Measurements from ENCODE around the gene ANKRD13A.
"Not testable (repeated sequence)": the region's sequence is repeated elsewhere in the genome, so short reads cannot be mapped to it uniquely, and the experiment has no call there.

Gene ANKRD13A

DNA sequence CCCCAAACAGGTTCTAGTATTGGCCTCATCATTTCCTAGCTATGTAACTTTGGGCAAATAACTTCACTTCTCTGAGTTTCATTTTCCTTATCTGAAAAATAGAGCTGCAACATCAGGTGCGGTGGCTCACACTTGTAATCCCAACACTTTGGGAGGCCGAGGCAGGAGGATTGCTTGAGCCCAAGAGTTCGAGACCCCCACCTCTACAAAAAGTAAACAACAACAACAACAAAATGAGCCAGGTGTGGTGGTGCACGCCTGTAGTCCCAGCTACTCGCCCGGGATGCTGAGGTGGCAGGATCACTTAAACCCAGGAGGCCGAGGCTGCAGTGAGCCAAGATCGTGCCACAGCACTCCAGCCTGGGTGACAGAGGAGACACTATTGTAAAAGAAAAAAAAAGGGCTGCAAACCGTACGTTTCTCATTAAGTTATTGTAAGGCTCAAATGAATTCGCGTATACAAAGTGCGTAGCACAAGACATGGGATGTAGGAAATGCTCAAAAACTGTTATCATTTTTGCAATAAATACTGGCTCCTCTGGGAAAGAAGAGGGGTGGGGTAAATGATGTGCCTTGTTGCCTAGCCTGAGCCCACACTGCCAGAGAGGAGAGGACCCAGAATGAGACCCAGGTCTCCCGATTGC lies 48.2 kb downstream of the ANKRD13A start:
- in situ Hi-C loops (cut with MboI; ENCODE audit: low sequenced_read_pairs) = no loop called here

DNA sequence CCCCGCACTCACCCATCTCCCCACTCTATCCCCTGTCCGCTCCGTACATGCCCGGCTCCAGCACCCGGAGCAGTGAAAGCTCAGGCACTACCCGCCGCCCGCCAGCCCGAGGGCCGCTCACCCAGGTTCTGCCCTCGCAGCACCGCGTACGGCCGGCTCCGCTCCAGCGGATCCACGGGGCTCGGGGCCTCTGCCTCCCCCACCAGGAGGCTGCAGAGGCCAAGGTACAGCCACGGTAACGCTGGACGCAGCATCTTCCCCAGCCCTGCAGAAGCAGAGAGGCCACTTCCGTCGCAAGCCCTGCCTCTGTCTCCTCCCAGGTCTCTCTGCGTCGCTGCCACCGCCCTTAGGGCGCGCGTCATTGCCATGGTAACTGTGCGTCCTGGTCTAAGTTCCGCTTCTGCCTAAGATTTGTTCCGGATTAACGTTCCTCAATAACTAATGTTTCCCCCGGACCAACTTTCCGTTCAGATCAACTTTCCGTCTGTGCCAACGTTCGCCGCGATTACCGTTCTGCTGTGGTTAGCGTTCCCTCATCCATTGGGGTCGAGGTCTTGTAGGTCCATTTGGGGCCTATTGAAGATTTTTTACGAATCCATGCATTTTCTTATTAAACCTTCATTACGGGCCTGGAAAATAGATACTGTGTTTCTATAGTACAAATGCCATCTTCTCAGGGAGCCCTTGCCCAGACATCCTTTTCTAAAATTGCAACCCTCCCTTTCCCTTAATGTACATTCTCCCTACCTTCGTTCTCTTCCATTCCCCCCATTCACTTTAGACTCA lies 49.2 kb downstream of the ANKRD13A start, which contains the start of gene C12orf76:
TSS of gene C12orf76 (minus strand) at position 281 of the 786 bp plus-strand sequence. CDS start at position 254, 27 bp downstream.
- in situ Hi-C loops (cut with MboI; ENCODE audit: low sequenced_read_pairs) = no loop called here

DNA sequence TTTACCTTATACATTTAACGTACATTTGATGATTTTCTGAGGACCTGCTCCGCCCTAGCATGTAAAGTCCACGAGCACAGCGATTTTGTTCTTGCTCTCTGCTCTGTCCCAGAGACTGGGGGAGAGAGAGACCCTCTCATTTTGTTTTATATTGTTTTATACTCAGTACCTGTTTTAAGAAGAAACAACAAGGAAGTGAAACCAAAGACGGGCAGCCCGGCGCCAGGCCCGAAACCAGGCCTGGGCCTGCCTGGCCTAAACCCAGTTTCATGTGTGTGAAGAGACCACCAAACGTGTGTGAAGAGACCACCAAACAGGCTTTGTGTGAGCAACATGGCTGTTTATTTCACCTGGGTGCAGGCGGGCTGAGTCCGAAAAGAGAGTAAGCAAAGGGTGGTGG lies 49.8 kb downstream of the ANKRD13A start:
- in situ Hi-C loops (cut with MboI; ENCODE audit: low sequenced_read_pairs) = not testable (repeated sequence)

- in situ Hi-C loops (cut with MboI; ENCODE audit: low sequenced_read_pairs) = not testable (repeated sequence)
Observed at GRCh38 chr12:110049666-110050065, 50.4 kb downstream of the ANKRD13A start.

GRCh38 chr12:110050927-110051326 lies 51.7 kb downstream of the ANKRD13A start:
- in situ Hi-C loops (cut with MboI; ENCODE audit: low sequenced_read_pairs) = no loop called here

- in situ Hi-C loops (cut with MboI; ENCODE audit: low sequenced_read_pairs) = not testable (repeated sequence)
Observed at GRCh38 chr12:110055375-110056352, 56.4 kb downstream of the ANKRD13A start.

DNA sequence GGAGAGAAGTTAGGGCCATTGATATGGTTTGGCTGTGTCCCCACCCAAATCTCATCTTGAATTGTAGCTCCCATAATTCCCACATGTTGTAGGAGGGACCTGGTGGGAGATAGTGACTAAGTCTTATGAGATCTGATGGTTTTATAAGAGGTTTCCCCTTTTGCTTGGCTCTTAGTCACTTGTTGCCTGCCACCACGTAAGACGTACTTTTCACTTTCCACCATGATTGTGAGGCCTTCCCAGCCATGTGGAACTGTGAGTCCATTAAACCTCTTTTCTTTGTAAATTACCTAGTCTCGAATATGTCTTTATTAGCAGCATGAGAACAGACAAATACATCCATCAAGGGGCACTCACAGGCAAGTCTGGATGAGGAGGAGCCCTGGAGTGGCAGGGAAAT lies 57.4 kb downstream of the ANKRD13A start:
- in situ Hi-C loops (cut with MboI; ENCODE audit: low sequenced_read_pairs) = not testable (repeated sequence)

DNA sequence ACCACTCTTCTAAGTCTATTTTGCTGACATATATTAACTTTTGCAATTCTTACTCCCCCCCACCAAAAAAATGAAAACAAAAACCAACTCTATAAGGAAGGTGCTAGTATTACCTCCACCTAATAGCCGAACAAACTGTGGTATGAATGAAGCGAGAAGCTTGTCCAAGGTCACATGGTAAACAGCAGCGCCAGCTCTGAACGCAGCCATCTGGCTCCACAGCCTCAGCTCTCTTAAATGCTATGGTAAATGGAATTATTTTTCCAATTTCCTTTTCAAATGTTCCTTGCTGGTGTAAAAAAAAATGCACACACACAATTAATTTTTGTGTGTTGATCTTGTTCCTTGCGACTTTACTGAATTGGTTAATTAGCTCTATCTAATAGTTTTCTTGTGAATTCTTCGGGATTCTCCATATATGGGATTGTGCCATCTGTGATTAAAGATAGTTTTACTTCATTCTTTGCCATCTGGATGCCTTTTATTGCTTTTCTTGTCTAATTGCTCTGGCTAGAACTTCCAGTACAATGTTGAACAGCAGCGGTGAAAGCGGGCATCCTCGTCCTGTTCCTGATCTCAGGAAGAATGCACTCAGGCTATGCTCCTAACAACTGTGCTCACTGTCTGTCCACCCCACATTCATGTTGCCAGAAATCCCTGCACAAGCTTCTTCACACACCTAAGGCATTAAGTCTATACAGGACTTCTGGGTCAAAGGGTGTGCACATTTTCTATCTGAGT lies 59.8 kb downstream of the ANKRD13A start:
- in situ Hi-C loops (cut with MboI; ENCODE audit: low sequenced_read_pairs) = no loop called here

DNA sequence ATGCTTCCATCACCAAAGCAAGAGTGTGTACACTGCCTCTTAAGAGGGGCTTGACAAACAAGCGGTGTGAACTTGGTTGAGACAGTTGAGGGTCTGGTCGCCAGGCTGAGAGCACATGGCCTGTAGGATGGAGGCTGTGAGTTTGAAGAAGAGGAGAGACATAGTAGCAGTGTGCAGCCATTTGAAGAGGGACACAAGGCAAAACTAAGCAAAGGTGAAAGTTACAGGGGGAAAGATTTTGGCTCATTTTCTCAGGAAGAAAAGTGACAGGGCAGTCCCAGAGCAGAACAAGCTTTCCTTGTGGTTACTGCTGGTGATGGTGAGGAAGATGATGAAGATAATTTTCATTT lies 60.4 kb downstream of the ANKRD13A start:
- in situ Hi-C loops (cut with MboI; ENCODE audit: low sequenced_read_pairs) = no loop called here

- in situ Hi-C loops (cut with MboI; ENCODE audit: low sequenced_read_pairs) = no loop called here
Observed at GRCh38 chr12:110062241-110062640, 63.0 kb downstream of the ANKRD13A start.

DNA sequence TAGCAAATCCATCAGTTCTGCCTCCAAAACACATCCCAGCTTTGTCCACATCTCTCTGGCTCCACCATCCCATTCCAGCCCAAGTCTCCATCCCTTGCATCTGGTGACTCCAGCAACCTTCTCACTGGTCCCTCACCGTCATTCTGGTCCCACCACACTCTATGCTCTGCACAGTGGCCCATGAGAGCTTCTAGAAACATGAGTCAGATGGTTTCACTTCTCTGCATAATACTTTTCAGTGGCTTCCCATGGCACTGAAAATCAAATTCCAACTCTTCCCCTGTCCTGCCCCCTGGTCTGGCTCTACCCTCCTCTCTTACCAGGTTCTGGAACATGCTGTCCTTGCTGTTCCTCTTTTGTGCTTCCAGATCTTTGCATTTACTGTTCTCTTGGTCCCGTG lies 66.3 kb downstream of the ANKRD13A start:
- in situ Hi-C loops (cut with MboI; ENCODE audit: low sequenced_read_pairs) = no loop called here

- in situ Hi-C loops (cut with MboI; ENCODE audit: low sequenced_read_pairs) = no loop called here
Observed at GRCh38 chr12:110067531-110067930, 68.3 kb downstream of the ANKRD13A start.

DNA sequence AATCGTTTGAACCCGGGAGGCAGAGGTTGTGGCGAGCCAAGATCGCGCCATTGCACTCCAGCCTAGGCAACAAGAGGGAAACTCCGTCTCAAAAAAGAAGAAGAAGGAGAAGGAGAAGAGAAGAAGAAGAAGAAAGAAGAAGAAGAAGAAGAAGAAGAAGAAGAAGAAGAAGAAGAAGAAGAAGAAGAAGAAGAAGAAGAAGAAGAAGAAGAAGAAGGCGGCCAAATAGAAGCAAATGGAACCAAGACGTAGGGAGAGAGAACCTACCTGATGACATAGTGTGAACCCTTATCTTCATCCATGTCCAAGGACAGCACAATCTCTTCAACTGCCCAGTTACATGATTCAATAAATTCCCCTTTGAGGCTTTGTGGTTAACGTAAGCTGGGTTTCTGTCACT lies 68.9 kb downstream of the ANKRD13A start:
- in situ Hi-C loops (cut with MboI; ENCODE audit: low sequenced_read_pairs) = not testable (repeated sequence)

GRCh38 chr12:110068654-110069053 lies 69.4 kb downstream of the ANKRD13A start:
- in situ Hi-C loops (cut with MboI; ENCODE audit: low sequenced_read_pairs) = no loop called here

GRCh38 chr12:110071504-110071903 lies 72.3 kb downstream of the ANKRD13A start:
- in situ Hi-C loops (cut with MboI; ENCODE audit: low sequenced_read_pairs) = no loop called here

DNA sequence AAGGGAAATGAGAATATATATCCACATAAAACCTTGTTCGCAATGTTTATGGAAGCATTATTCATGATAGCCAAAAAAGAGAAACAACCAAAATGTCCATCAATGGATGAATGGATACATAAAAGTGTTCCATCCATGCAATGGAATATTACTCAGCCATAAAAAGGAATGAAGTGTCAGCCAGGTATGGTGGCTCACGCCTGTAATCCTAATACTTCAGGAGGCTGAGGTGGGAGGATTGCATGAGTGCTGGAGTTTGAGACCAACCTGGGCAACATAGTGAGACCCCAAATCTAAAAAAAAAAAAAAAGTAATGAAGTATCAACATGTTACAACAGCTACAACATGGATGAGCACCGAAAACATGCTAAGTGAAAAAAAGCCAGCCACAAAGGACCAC lies 72.7 kb downstream of the ANKRD13A start:
- in situ Hi-C loops (cut with MboI; ENCODE audit: low sequenced_read_pairs) = no loop called here

GRCh38 chr12:110072636-110073035 lies 73.4 kb downstream of the ANKRD13A start:
- in situ Hi-C loops (cut with MboI; ENCODE audit: low sequenced_read_pairs) = not testable (repeated sequence)

DNA sequence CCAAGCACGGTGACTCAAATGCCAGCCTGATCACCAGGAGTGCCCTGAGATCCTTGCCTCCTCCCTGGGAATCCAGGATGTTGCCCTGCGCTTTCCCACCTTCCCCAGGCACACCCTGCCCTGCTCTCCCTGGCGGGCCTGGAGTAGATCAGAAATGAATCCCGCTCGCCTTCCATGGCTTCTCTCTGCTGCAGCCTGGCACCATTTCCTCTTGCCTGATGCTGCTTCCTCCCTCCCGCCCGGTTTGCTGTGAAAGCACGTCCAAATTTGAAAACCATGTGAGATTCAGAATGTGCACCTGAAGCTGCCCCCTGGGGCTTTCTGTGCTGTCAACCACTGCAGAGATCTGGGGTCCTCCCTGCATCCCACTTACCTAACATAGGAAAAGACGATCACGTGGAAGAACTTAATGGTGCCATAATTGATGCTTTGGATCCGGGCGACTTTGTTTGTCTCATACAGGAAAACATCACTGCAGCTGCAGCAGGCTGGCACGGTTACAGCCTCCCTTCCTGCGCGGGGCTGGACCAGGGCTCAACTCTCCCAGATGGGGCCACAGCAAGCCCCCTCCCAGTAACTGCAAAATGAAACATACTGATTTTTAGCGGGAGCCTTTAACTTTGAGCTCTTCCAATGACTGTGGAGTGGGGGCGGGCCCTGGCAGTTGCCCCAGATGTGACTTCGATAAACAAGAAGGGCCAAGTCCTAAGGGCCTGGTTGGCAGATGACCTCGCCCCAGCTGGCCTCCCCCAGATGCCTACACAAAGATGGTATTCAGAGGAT lies 74.0 kb downstream of the ANKRD13A start:
- in situ Hi-C loops (cut with MboI; ENCODE audit: low sequenced_read_pairs) = no loop called here

DNA sequence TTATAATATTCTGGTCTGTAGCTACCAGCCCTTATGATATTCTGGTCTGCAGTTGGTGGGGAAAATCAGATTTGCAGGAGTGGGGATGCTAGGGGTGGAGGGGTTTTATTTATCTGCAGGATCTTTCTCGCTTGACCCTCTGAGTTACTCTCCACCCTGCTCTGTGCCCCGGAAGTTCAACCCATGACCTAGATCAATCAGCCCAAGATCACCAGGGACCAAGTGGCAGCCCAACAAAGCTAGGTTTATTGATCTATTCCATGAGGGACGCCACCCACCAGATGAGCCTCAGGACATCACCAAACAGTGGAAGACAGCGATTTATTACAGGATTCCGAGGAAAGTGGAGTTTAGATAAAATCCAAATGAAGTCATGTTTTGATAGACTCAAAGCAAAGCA lies 74.9 kb downstream of the ANKRD13A start:
- in situ Hi-C loops (cut with MboI; ENCODE audit: low sequenced_read_pairs) = no loop called here

GRCh38 chr12:110075880-110076279 lies 76.7 kb downstream of the ANKRD13A start:
- in situ Hi-C loops (cut with MboI; ENCODE audit: low sequenced_read_pairs) = no loop called here
